H1 (cell line): Measurements from ENCODE around the gene ERC1. TPM values are rescaled to one million over a fixed set of nuclear protein-coding genes. Genes with fewer than 3 reads are reported as not detected.

Experiments
- CTCF ChIA-PET: fragments of 300-600 bp; sonication (Branson Sonifier 250); formaldehyde crosslinking; loops from one replicate; lab custom pipeline; 2021; ENCODE audit not compliant: partially characterized antibody; lab: Charles Lee
- POLR2A ChIA-PET: fragments of 300-600 bp; sonication (Branson Sonifier 250); formaldehyde crosslinking; loops from one replicate; lab custom pipeline; 2021; ENCODE audit warnings: inconsistent platforms; ENCODE audit not compliant: partially characterized antibody; lab: Charles Lee
- DNase-seq, 2 experiments: peaks; one replicate each; pipeline versions ENCODE4 v3.0.0 to v3.0.0-alpha.2; 2010 to 2022; ENCODE audit warnings: low spot score in 2 of 2, low read depth in 1 of 2, mixed read lengths in 1 of 2
- FAIRE-seq: peaks from 2 replicates; lab custom pipeline; 2011; peaks lifted over from hg19 to GRCh38; lab: Jason Lieb, UNC
- H2AFZ ChIP-seq: 2 replicates; pipeline ENCODE4 v1.8.1; 2012; ENCODE audit warnings: low read length, inconsistent platforms
- H2AK5ac ChIP-seq: 2 replicates; pipeline ENCODE4 v1.6.1; 2013; ENCODE audit warnings: low read depth, low read length
- H2BK120ac ChIP-seq: replicated peaks from 2 replicates; pipeline ENCODE3; 2013; ENCODE audit warnings: low read depth, low read length, inconsistent platforms
- H2BK12ac ChIP-seq: 2 replicates; pipeline ENCODE4 v1.6.1; 2013; ENCODE audit warnings: low read depth, low read length
- H2BK15ac ChIP-seq: 2 replicates; pipeline ENCODE4 v1.6.1; 2013; ENCODE audit warnings: low read length
- H2BK20ac ChIP-seq: 2 replicates; pipeline ENCODE4 v1.6.1; 2013; ENCODE audit warnings: low read length
- H2BK5ac ChIP-seq: 2 replicates; pipeline ENCODE4 v1.6.1; 2013; ENCODE audit warnings: low read depth, low read length
- H3K14ac ChIP-seq: 2 replicates; pipeline ENCODE4 v1.6.1; 2013; ENCODE audit warnings: inconsistent platforms; ENCODE audit not compliant: insufficient read length
- H3K18ac ChIP-seq: 2 replicates; pipeline ENCODE4 v1.6.1; 2013; ENCODE audit warnings: low read length; ENCODE audit errors: extremely low read depth
- H3K23ac ChIP-seq: 2 replicates; pipeline ENCODE4 v1.6.1; 2013; ENCODE audit warnings: inconsistent platforms; ENCODE audit not compliant: insufficient read length
- H3K23me2 ChIP-seq: 2 replicates; pipeline ENCODE4 v1.6.1; 2013; ENCODE audit warnings: low read depth, low read length
- H3K27ac ChIP-seq: 2 replicates; pipeline ENCODE4 v1.6.1; 2011; ENCODE audit warnings: low read depth, low read length, inconsistent platforms
- H3K27me3 ChIP-seq, 4 experiments: replicated peaks in 1 of 4; 1 replicate in 1 of 4; 2 replicates in 3 of 4; pipeline versions ENCODE4 v1.6.1 to v1.8.1; 2011 to 2013; ENCODE audit warnings: low read length in 3 of 4, mild to moderate bottlenecking in 3 of 4, inconsistent platforms in 2 of 4, mixed read lengths in 2 of 4, moderate library complexity in 1 of 4; ENCODE audit not compliant: control insufficient read depth in 3 of 4, insufficient read depth in 3 of 4; ENCODE audit errors: extremely low read depth in 1 of 4
- H3K36me3 ChIP-seq, 4 experiments: 2 replicates each; pipeline versions ENCODE4 v1.6.1 to v1.8.1; 2011 to 2013; ENCODE audit warnings: mild to moderate bottlenecking in 4 of 4, low read length in 3 of 4, moderate library complexity in 2 of 4, control low read depth in 1 of 4, inconsistent platforms in 1 of 4; ENCODE audit not compliant: insufficient read depth in 4 of 4, control insufficient read depth in 2 of 4
- H3K4ac ChIP-seq: replicated peaks from 2 replicates; pipeline ENCODE3; 2013; ENCODE audit warnings: low read length, low read depth, mixed read lengths, inconsistent platforms; ENCODE audit not compliant: insufficient read length
- H3K4me1 ChIP-seq, 4 experiments: replicated peaks in 1 of 4; 1 replicate in 1 of 4; 2 replicates in 3 of 4; pipeline versions ENCODE4 v1.6.1 to v1.8.1; 2011 to 2013; ENCODE audit warnings: low read length in 3 of 4, inconsistent platforms in 2 of 4, mixed read lengths in 1 of 4; ENCODE audit not compliant: insufficient read depth in 4 of 4, control insufficient read depth in 3 of 4
- H3K4me2 ChIP-seq, 2 experiments: 2 replicates each; pipeline versions ENCODE4 v1.6.1 to v1.8.1; 2011 to 2013; ENCODE audit warnings: low read depth in 2 of 2, low read length in 2 of 2, control low read depth in 1 of 2, inconsistent platforms in 1 of 2, mild to moderate bottlenecking in 1 of 2; ENCODE audit not compliant: insufficient read depth in 1 of 2
- H3K4me3 ChIP-seq, 4 experiments: fragments of 200-600, 300-600 bp in 1 of 4; sonication (generic), shearing (Covaris generic), sonication (Bioruptor Twin) in 1 of 4; 2 replicates each; pipeline versions ENCODE4 v1.5.1 to v1.8.1; 2011 to 2016; ENCODE audit warnings: low read length in 4 of 4, low read depth in 3 of 4, control low read depth in 2 of 4, inconsistent platforms in 2 of 4, mild to moderate bottlenecking in 2 of 4, mixed read lengths in 1 of 4, moderate library complexity in 1 of 4; ENCODE audit not compliant: insufficient read depth in 2 of 4; ENCODE audit errors: extremely low read depth in 1 of 4
- H3K56ac ChIP-seq: replicated peaks from 2 replicates; pipeline ENCODE3; 2013; ENCODE audit warnings: low read depth, mild to moderate bottlenecking, mixed read lengths, low read length, inconsistent platforms; ENCODE audit not compliant: insufficient read length
- H3K79me1 ChIP-seq: 2 replicates; pipeline ENCODE4 v1.6.1; 2013; ENCODE audit warnings: low read depth, low read length, control low read depth
- H3K79me2 ChIP-seq, 2 experiments: 2 replicates each; pipeline versions ENCODE4 v1.6.1 to v1.8.1; 2012 to 2013; ENCODE audit warnings: low read length in 2 of 2, mild to moderate bottlenecking in 2 of 2, inconsistent platforms in 1 of 2; ENCODE audit not compliant: insufficient read depth in 2 of 2, control insufficient read depth in 1 of 2
- H3K9ac ChIP-seq, 4 experiments: replicated peaks in 1 of 4; 1 replicate in 1 of 4; 2 replicates in 3 of 4; pipeline versions ENCODE4 v1.6.1 to v1.8.1; 2011 to 2013; ENCODE audit warnings: low read depth in 3 of 4, low read length in 3 of 4, control low read depth in 2 of 4, mild to moderate bottlenecking in 2 of 4, moderate library complexity in 2 of 4, inconsistent platforms in 1 of 4; ENCODE audit errors: extremely low read depth in 1 of 4
- H3K9me3 ChIP-seq, 2 experiments: 2 replicates each; pipeline versions ENCODE4 v1.6.1 to v1.8.1; 2012 to 2013; ENCODE audit warnings: mild to moderate bottlenecking in 2 of 2, moderate library complexity in 2 of 2, control low read depth in 1 of 2, inconsistent platforms in 1 of 2, low read depth in 1 of 2, low read length in 1 of 2, mixed read lengths in 1 of 2; ENCODE audit not compliant: insufficient read depth in 2 of 2
- H4K20me1 ChIP-seq, 2 experiments: replicated peaks in 1 of 2; 2 replicates each; pipeline versions ENCODE3 to v1.8.1; 2011 to 2013; ENCODE audit warnings: inconsistent platforms in 2 of 2, low read length in 2 of 2, mild to moderate bottlenecking in 1 of 2; ENCODE audit not compliant: insufficient read depth in 2 of 2, control insufficient read depth in 1 of 2
- H4K5ac ChIP-seq: 2 replicates; pipeline ENCODE4 v1.6.1; 2013; ENCODE audit warnings: low read length, low read depth, mixed read lengths, inconsistent platforms; ENCODE audit not compliant: insufficient read length
- H4K8ac ChIP-seq: 2 replicates; pipeline ENCODE4 v1.8.0; 2013; ENCODE audit warnings: mild to moderate bottlenecking, moderate library complexity, low read length, inconsistent platforms; ENCODE audit not compliant: insufficient read depth; ENCODE audit errors: extremely low read depth
- H4K91ac ChIP-seq: replicated peaks from 2 replicates; pipeline ENCODE3; 2013; ENCODE audit warnings: low read length, mixed read lengths, inconsistent platforms; ENCODE audit not compliant: insufficient read length
- NRF1 ChIP-seq: IDR thresholded peaks from 2 replicates; pipeline ENCODE4 v1.6.1; 2011; ENCODE audit warnings: mild to moderate bottlenecking, low read depth, low read length, improper control_type of control experiment
- PHF8 ChIP-seq: fragments of 200-600 bp; sonication (generic); conservative IDR thresholded peaks from 2 replicates; pipeline ENCODE4 v1.7.1; 2012; ENCODE audit warnings: low read depth, mild to moderate bottlenecking, inconsistent platforms, low read length, moderate library complexity
- RFX5 ChIP-seq: IDR thresholded peaks from 2 replicates; pipeline ENCODE4 v1.6.1; 2011; ENCODE audit warnings: low read depth, low read length, improper control_type of control experiment, borderline replicate concordance
- SP2 ChIP-seq: IDR thresholded peaks from 2 replicates; pipeline ENCODE4 v1.6.1; 2012; ENCODE audit warnings: mild to moderate bottlenecking, low read length, inconsistent platforms
- TBP ChIP-seq: IDR thresholded peaks from 2 replicates; pipeline ENCODE4 v1.6.1; 2011; ENCODE audit warnings: low read depth, low read length, improper control_type of control experiment
- YY1 ChIP-seq: IDR thresholded peaks from 2 replicates; pipeline ENCODE4 v1.6.1; 2011; ENCODE audit warnings: low read depth, mild to moderate bottlenecking, low read length
- WGBS, 2 experiments: shearing (Covaris generic) in 1 of 2; methylation state at CpG; one replicate each; pipeline versions ENCODE4 v1.1.6 to v1.1.7; 2013 to 2015; ENCODE audit warnings: low lambda C conversion rate in 2 of 2, mixed read lengths in 2 of 2, inconsistent platforms in 1 of 2, low coverage in 1 of 2, missing lambda C conversion rate in 1 of 2; ENCODE audit not compliant: insufficient replicate concordance in 2 of 2, insufficient coverage in 1 of 2, insufficient read length in 1 of 2; ENCODE audit errors: extremely low coverage in 1 of 2, missing lambda C conversion rate in 1 of 2; 5-methylcytosine and 5-hydroxymethylcytosine counted together
- polyA plus RNA-seq, 7 experiments: library from polyadenylated mRNA; depleted of rRNA in 3 of 7; stranded (reverse) in 5 of 7; unstranded in 2 of 7; fragments of >200 nt in 5 of 7; fragments of 200-250 nt in 2 of 7; gene quantifications; 1 replicate in 5 of 7; 2 replicates in 1 of 7; 4 replicates in 1 of 7; pipeline versions ENCODE4 v1.2.1 to v1.2.3, GENCODE V29; 2011 to 2013; ENCODE audit warnings: missing spikeins in 2 of 7, mixed read lengths in 2 of 7
- total RNA-seq: library from RNA; stranded (reverse); fragmentation: NEBNext Ultra II Directional; extraction: Animal tissue kit (Norgen Biotek cat#: 25700); gene quantifications from 2 replicates; pipeline ENCODE4 v1.2.1, GENCODE V29; 2021

ERC1 gene
- total and polyA plus RNA-seq, 2 of the 8 experiments (the other 6 are each of a cell fraction or from before 2014, with no cell fraction given) = 7.8 to 45.7 TPM

GRCh38 chr12:1515428-1515827 lies 524.4 kb downstream of the ERC1 start:
- TF ChIP-seq NRF1 = no peak
- no peak for TF ChIP-seq TBP
- TF ChIP-seq YY1 = no peak
- TF ChIP-seq RFX5 = no peak
- no peak for TF ChIP-seq PHF8
- no peak for TF ChIP-seq SP2
- H3K4me1 ChIP-seq = no peaks in the 10 kb centered on the region; a peak in 2 of 7 replicates
- no peak overlapping the region for H3K23ac ChIP-seq
- WGBS, 2 experiments = 94% methylated on average over 1 of the region's 1 CpG; no CpG with 5 or more reads in 1 of the 2 experiments
- H3K79me2 ChIP-seq = no peaks in the 10 kb centered on the region
- no peak overlapping the region for H3K14ac ChIP-seq
- H3K4me3 ChIP-seq = no peak overlapping the region
- H2BK5ac ChIP-seq = no peak overlapping the region
- no peak overlapping the region for H4K5ac ChIP-seq
- H3K36me3 ChIP-seq = no peaks in the 10 kb centered on the region
- H3K27ac ChIP-seq = no peak overlapping the region
- DNase-seq = no peak
- POLR2A ChIA-PET = no interaction called here
- no peak overlapping the region for H2BK12ac ChIP-seq
- no peak overlapping the region for H3K4me2 ChIP-seq
- FAIRE-seq = no peak
- H4K8ac ChIP-seq = no peak overlapping the region
- no peak overlapping the region for H3K4ac ChIP-seq
- H2BK15ac ChIP-seq = no peak overlapping the region
- H3K9ac ChIP-seq = no peak overlapping the region
- no peak overlapping the region for H4K91ac ChIP-seq
- no peak overlapping the region for H2AK5ac ChIP-seq
- H3K56ac ChIP-seq = no peak overlapping the region
- H2BK20ac ChIP-seq = no peak overlapping the region
- no peaks in the 10 kb centered on the region for H3K23me2 ChIP-seq
- H2AFZ ChIP-seq = no peak overlapping the region
- H2BK120ac ChIP-seq = no peak overlapping the region
- H3K27me3 ChIP-seq = no peaks in the 10 kb centered on the region
- CTCF ChIA-PET = no interaction called here
- H3K9me3 ChIP-seq = peaks cover 0 to 2% of the 10 kb centered on the region in 2 experiments; a peak in 1 of 4 replicates
- H3K18ac ChIP-seq = no peak overlapping the region
- H3K79me1 ChIP-seq = no peaks in the 10 kb centered on the region
- H4K20me1 ChIP-seq = no peaks in the 10 kb centered on the region
